DMS114 treated with DMSO at 0.1 percent for 48 hours (cell line): ENCODE measurements around the gene SDK1.
A peak's percentile ranks its signal among the peaks of the same experiment; 100 is the strongest.

Source experiments
- DNase-seq: peaks from one replicate; lab custom pipeline; 2025; ENCODE audit not compliant: unreplicated experiment; lab: John Stamatoyannopoulos, UW

Gene SDK1, protein sequence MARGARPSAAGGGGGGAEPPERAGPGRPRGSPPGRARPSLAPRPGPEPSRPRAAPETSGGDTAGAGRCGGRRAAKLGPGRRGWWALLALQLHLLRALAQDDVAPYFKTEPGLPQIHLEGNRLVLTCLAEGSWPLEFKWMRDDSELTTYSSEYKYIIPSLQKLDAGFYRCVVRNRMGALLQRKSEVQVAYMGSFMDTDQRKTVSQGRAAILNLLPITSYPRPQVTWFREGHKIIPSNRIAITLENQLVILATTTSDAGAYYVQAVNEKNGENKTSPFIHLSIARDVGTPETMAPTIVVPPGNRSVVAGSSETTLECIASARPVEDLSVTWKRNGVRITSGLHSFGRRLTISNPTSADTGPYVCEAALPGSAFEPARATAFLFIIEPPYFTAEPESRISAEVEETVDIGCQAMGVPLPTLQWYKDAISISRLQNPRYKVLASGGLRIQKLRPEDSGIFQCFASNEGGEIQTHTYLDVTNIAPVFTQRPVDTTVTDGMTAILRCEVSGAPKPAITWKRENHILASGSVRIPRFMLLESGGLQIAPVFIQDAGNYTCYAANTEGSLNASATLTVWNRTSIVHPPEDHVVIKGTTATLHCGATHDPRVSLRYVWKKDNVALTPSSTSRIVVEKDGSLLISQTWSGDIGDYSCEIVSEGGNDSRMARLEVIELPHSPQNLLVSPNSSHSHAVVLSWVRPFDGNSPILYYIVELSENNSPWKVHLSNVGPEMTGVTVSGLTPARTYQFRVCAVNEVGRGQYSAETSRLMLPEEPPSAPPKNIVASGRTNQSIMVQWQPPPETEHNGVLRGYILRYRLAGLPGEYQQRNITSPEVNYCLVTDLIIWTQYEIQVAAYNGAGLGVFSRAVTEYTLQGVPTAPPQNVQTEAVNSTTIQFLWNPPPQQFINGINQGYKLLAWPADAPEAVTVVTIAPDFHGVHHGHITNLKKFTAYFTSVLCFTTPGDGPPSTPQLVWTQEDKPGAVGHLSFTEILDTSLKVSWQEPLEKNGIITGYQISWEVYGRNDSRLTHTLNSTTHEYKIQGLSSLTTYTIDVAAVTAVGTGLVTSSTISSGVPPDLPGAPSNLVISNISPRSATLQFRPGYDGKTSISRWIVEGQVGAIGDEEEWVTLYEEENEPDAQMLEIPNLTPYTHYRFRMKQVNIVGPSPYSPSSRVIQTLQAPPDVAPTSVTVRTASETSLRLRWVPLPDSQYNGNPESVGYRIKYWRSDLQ (N-terminal part only)

DNA sequence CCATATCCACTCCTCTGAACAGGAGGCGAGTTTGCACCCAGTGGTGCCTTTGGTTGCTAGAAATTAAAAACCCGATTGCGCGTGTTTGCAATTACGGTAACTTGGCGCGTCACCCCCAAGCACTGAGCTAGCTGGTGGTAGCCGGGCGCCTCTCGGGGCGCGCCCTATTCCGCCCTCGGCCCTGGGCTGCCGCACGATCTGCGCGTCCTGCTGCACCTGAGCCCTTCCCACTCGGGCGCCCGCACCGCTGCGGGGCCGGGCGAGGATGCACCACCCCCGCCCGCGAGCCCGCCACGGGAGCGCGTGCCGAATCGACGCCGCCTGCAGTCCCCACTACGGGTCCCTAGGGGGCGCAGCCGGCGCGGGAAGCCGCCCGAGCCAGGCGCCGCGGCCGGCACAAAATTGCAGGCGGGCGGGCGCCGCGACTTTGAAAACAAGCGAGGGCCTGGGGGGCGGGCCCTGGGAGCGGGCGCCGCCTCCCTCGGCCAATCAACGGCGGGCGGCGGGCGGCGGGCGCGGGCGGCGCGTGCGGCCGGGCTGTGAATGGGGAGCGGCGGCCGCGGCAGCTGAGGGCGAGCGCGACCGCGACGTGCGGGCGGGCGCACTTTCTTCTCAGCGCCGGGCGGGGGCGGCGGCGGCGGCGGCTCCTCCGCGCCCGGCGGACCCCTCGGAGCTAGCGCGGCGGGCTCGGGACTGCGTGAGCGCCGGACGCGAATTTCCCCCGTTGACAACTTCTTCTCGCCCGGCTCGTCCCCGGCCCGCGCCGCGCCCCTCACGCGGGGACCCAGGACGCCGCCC, at the start of gene SDK1:
Gene SDK1 (plus strand): TSS at position 602 of the 798 bp plus-strand sequence. CDS start 335 bp downstream, outside the sequence.
- peak; percentile 79 for DNase-seq

DNA sequence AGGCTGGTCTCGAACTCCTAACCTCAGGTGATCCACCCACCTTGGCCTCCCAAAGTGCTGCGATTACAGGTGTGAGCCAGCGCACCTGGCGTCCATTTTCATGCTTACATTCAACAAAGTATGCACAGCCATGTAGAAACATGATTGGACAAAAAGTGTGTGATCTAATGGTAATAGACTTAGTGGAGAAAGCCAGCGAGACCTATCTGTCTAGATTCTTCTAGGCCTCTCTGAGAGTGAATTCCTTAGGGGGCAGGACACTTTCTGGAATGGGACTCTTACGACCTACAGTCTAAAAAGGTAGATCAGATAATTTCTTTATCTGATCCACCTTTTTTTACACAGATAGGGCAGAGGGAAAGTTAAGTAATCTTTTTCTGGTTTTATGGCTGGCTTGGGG, 46.3 kb upstream of the SDK1 start:
- DNase-seq, result no peak

DNA sequence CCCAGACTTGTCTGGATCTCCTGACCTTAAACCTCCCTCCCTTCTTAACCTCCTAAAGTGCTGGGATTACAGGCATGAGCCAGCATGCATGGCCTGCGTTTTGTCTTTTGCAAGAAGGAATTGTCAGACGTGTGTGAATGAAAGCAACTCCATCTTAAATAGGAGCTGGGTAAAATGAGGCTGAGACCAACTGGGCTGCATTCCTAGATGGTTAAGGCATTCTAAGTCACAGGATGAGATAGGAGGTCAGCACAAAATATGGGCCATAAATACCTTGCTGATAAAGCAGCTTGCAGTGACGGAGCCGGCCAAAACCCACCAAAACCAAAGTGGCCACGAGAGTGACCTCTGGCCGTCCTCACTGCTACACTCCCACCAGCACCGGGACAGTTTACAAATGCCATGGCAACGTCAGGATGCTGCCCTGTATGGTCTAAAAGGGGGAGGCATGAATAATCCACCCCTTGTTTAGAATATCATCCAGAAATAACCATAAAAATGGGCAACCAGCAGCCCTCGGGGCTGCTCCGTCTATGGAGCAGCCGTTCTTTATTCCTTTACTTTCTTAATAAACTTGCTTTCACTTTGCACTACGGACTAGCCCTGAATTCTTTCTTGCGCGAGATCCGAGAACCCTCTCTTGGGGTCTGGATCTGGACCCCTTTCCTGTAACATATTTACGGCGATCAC, 41.2 kb upstream of the SDK1 start:
- DNase-seq, result no peak

DNA sequence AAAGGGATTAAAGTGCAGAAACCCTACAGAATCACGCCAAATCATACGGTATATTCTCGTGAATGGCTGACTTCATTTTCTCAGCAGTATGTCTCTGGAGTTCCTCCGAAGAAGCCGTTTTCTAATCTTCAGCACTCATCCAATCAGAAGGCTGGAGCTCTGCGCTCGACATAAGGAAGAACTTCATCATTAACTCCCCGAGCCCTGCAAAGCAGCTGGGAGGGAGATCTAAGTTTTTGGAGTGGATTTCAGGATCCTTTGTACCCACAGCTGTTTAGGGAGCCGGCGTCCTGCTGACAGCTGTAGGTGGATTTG, 40.7 kb upstream of the SDK1 start:
- no peak for DNase-seq

DNA sequence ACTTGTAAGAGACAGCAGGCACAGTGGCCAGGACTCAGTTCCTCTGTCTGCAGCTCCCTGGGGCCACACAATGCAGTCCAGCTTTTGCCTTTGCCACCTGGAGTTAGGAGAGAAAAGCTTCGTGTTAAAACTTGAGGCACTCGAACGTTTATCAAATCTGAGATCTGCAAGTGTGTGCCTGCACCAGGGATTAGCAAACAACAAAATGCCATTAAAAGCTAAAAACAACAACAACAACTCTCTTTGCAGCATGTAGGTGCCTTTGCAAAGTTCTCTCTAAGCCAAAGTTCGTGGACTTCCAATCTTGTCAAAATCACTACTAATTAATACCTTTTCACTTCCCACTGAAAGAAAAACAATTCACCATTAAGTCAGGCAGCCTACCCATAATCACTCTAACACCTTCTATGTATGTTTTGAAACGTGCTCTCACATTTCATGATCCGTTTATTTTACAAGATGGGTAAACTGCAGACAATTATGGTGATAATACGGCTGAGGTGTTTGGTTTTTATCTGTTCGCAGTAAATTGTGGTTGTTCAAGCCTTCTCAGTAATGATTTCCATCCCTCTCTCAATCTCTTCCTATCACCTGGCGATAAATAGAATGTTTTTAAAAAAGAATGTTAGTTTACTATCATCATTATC, 36.2 kb upstream of the SDK1 start:
- DNase-seq, result no peak

DNA sequence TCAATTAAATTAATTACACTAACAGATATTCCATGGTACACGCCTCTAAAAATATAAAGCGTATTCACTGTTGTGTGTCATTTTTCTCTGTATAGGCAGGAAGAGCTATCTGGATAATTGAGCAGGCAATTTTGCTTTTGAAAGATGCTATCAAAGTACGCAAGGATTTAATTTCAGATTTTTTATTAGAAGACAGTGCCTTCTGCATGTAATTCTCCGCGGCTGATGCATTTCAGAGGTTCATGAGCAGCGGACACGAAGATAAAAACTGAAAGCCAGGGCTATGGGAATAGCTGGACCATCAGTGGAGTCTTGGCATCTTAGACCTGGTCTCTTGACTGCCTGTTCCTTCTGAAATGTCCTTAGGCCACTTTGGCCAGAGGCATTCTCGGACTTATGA, 35.7 kb upstream of the SDK1 start:
- DNase-seq, result no peak

DNA sequence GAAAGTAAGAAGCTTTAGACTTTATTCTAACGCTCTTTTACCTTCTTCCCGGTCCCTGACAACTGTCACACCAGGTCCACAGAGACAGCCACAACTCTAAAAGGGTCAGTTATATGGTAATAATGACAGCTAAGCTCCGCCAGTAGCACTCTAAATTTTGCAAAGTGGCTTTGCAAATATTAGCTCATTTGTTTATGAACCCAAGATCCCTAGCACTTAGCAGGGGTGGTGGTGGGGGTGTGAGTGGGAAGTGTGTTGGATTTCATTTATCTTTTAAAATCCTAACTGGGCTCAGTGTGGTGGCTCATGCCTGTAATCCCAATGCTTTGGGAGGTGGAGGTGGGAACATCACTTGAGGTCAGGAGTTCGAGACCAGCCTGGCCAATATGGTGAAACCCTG, 34.8 kb upstream of the SDK1 start:
- DNase-seq, result no peak

DNA sequence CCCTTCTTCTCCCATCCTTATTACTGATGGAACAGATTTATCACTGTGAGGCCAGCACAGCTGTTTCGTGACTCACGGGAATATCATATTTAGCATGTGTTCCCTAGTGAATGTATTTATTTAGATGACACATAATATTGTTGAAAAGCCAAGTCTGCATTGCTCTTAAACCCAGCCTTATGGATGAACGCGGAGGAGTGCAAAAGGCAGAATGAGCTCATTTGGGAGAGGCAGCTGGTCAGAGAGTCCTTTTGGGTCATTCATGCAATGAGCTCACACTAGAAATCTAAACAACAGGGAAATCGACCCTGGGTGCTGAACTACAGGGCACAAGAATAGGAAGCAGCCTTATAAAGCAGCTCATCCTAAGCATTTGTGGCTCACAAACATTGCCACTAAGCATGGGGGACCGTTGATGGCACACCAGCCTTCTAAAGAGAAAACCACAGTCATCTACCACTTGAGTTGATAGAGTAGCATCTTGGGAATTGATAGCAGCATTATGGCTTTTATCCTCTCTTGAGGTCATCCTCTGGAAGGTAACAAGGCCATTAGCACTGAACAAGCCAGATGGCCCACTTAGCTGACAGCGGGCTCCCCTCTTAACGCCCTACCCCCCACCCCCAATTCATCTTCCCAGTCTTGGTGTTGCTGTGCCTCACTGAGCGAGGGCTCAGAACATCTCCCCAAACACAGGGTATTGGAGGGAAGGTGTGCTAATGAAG, 32.9 kb upstream of the SDK1 start:
- no peak for DNase-seq

DNA sequence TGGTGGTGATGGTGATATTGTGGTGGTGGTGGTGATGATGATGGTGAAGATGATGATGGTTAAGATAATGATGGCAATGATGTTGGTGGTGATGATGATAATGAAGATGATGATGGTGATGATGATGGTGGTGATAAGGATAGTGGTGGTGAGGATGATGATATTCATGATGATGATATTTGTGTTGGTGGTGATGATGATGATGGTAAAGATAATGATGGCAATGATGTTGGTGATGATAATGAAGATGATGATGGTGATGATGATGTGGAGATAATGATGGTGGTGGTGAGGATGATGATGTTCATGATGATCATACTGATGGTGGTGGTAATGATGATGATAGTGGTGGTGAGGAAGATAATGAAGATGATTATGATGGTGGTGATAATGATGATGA, 30.7 kb upstream of the SDK1 start:
- DNase-seq, result no peak

DNA sequence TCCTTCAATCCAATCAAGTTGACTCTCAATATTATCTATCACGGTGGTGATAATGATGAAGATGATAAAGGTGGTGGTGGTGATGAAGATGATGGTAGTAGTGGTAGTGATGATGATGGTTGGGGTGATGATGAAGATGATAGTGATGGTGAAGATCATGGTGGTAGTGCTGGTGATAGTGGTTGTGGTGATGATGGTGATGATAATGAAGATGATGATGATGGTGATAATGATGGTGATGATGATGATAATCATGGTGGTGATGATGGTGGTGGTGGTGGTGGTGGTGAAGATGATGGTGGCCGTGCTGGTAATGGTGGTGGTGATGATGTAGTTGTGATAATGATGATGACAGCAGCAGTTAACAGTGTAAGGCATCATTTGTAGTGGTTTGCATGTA, 29.8 kb upstream of the SDK1 start:
- DNase-seq, result no peak

DNA sequence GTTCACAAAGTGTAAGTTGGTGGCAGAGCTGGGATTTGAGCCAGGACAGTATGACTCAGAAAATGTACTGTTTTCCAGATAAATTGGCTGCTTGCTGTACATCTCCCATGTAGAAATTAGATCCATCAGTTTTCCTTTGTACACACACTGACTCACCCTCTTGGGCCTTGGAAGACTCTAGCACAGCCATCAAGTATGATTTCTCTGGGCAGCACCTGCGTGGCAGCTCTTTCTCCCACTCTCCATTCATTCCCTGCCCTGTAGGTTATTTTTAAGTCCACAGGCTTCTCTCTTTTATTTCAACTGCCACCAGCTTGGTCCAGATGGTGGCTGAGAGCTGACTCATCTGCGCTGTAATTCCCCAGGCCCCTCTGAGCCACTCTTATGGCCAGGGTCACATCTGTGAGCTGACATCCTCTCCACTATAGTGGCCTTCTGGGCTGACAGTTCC, 28.3 kb upstream of the SDK1 start:
- no peak for DNase-seq

DNA sequence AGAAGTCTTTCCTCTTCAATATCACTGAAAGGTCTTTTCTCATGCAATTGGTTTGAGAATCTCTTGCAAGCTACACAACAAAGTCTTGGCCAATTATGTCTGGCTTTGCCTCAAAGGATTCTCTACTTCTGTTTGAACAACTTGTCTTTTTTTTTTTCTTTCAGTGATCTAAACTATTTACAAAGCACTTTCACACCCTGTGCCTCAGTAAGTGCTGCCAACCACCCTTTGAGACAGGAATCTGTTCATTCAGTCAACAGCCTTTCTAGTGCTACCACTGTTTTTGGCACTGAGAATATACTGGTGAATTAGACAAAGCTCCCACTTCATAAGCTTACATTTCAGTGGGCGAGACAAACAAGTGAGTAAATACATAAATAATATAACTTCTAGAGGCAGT, 26.9 kb upstream of the SDK1 start:
- no peak for DNase-seq

DNA sequence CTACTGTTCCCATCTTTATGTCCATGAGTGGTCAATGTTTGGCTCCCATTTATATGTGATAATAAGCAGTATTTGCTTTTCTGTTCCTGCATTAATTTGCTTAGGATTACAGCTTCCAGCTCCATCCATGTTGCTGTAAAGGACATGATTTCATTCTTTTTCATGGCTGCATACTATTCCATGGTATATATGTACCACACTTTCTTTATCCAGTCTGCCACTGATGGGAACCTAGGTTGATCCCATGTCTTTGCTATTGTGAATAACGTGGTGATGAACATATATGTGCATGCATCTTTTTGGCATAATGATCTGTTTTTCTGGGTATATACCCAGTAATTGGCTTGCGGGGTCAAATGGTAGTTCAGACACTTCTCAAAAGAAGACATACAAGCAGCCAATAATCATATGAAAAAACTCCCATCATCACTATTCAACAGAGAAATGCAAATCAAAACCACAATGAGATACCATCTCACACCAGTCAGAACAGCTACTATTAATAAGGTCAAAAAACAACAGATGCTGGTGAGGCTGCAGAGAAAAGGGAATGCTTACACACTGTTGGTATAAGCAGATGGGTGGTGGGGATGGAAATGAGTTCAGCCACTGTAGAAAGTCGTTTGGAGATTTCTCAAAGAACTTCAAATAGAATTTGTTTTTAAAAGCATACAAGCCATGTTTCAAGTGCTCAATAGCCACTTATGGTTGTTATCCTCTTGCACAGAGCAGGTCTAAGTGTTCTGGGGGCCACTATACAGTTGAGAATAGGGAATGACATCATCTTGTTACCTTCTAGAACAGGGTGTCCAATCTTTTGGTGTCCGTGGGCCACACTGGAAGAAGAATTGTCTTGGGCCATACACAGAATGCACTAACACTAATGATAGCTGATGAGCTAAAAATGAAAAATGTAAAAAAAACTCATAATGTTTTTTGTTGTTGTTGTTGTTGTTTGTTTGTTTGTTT, 23.2 kb upstream of the SDK1 start:
- DNase-seq, result no peak

DNA sequence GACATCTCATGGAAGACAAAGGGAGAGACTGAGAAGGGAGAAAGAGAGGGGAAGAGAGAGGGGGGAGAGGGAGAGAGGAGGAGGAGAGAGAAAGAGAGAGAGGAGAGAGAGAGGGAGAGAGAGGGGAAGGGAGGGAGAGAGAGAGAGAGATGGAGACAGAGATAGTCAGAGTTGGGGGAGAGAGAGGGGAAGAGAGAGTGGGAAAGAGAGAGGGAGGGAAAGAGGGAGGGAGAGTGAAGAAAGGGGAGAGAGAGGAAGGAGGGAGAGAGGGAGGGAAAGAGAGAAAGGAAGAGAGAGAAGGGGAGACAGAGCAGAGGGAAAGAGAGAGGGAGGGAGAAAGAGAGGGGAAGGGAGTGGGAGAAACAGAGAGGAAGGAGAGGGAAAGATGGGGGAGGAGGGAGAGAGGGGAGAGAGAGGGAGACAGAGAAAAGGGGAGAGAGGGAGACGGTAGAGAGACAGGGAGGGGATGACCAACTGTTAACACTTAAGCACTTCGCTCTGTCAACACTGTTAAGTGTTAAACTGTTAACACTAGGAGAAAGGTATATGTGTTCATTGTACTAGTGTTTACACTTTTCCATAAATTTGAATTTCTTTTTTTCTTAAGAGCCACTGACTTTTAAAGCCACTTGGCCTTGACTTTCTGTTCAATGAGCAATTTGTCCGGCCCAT, 21.8 kb upstream of the SDK1 start:
- DNase-seq, result no peak

DNA sequence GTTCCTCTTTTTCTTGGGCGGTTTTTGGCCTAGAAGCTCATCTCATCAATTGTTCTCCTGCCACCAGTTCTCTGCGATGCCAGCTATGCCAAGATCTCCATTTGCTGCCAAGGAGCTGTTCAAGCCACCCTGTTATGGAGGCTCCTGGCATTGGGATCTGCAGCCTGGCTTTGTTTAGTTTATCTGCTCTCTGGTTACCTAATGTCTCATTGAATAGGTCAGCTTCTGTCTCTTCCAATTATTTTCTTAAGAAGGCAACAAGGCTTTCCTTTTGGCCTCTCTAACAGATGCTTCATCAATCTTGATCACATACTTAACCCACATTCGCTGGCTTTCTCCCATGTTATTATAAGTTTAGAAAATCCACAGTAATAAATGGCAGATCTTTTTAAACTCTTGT, 20.6 kb upstream of the SDK1 start:
- DNase-seq, result no peak

DNA sequence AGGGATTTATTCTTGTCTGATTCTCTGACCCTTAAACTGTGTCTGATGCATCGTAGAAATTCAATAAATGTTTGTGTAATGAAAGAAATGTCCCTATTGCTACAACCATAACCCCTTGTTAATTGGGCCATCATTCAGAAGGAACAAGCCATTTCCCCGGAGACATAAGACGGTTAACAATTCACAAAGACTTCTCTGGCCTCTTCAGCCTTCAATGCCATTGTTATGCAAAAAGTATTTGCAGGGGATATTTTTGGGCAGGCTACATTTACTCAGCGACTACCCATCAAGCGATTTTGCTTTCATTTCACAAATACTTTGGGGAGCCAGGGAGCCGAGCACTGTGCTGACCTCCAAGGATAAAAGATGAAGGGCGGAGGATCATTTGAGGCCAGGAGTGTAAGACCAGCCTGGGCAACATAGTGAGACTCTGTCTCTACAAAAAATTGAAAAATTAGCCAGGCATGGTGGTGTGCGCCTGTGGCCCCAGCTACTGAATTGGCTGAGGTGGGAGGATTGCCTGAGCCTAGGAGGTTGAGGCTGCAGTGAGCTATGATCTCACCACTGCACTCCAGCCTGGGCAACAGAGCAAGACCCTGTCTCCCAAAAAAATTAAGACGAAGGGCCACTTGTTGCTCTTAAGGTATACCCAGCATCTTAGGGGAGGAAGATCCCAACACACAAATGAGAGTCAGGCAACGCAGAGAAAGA, 20.0 kb upstream of the SDK1 start:
- DNase-seq, result no peak

DNA sequence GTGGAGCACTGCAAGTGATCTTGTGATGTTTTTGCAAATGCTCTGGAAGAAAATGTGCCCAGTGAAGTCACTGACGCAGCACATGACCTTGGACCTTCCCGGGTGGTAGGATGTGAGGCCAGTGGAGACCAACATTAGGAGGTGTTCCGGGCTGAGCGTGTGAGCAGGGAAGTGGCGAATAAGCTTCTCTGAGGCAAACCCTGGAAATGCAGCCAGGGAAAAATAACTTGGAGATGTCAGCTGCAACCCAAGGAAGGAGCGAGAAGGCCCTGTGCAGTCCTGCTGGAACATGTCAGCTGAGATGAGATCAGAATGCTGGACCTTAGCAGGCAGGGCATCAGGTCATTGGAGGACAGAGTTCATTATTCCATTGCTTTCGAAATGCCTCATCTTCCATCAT, 18.6 kb upstream of the SDK1 start:
- no peak for DNase-seq
